GM12891 (cell line): ENCODE results near the gene CHMP1B.

Source experiments
- DNase-seq: peaks from one replicate; pipeline ENCODE4 v3.0.0; 2011; ENCODE audit warnings: low spot score; ENCODE audit not compliant: insufficient read length
- FAIRE-seq: peaks from 2 replicates; lab custom pipeline; 2011; peaks lifted over from hg19 to GRCh38; lab: Jason Lieb, UNC
- PAX5 ChIP-seq: IDR thresholded peaks from 2 replicates; pipeline ENCODE4 v1.6.1; 2011; ENCODE audit warnings: low read length, moderate library complexity, mild to moderate bottlenecking; ENCODE audit not compliant: insufficient read depth, severe bottlenecking
- POLR2A ChIP-seq: IDR thresholded peaks from 2 replicates; pipeline ENCODE4 v1.6.1; 2011; ENCODE audit warnings: low read depth, low read length, control low read depth
- POLR2AphosphoS5 ChIP-seq: IDR thresholded peaks from 2 replicates; pipeline ENCODE4 v1.6.1; 2011; ENCODE audit warnings: low read depth, low read length, control low read depth
- POU2F2 ChIP-seq: IDR thresholded peaks from 2 replicates; pipeline ENCODE4 v1.6.1; 2011; ENCODE audit warnings: low read depth, mild to moderate bottlenecking, control low read depth, low read length, moderate library complexity
- SPI1 ChIP-seq: IDR thresholded peaks from 2 replicates; pipeline ENCODE4 v1.6.1; 2011; ENCODE audit warnings: low read depth, low read length, control low read depth
- TAF1 ChIP-seq: IDR thresholded peaks from 2 replicates; pipeline ENCODE4 v1.6.1; 2011; ENCODE audit warnings: low read depth, low read length, control low read depth

Gene CHMP1B

DNA sequence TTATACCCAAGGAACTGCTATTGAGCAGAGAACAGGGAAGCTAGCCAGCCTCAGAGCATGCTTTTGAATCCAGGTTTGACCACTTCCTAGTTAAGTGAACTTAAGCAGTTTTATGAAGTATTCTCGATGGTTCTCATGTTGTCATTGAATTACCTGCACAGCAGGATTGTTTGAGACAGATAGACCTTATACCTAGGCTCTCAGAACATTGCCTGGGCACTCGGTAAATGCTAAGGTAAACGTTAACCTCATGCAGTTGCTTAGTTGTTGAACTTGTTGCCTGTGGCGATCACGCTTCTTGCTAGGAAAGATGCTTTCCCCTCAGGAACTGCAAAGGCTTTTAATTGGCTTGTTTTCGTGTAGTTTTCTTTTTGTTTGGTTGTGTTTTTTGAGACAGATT, 34.0 kb upstream of the CHMP1B start:
- TF ChIP-seq POU2F2 (no peak), POLR2A (no peak), PAX5 (no peak), SPI1 (no peak), POLR2AphosphoS5 (no peak), TAF1 (no peak)
- no peak for DNase-seq
- FAIRE-seq, result no peak

DNA sequence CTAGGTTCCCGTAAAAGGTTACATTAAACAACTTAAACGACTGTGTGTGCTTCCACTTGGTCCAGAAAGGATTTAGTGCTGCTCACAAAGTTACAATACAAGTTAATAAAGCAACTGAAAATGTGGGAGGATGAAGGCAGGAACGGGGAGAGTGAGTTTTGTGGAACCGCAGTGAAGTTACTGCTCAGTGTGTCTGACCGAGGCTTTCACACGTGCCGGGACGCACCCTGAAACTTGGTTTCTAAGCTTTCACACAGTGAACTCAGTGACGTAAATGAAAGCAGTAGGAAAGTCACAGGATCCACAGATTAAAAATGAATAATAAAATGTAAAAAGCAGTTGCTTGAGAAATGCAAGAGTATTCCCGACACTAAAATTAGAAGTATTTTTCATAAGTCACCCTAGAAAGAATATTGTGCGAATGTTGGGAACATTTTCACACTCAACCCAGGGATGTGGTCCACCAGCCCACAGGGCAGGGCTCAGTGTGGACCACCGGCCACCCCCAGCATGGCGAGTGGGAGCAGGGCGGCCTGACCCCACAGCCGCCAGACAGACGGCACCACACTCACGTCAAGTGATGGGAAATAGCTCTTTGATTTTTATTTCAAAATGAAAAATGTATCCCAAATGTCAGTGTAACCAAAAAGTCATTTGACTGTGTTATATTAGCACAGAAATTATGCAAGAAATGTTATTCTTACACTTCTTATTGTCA, 32.6 kb upstream of the CHMP1B start:
- DNase-seq (no peak), FAIRE-seq (no peak)
- TF ChIP-seq POLR2A, result no peak
- no peak for TF ChIP-seq POLR2AphosphoS5
- TF ChIP-seq POU2F2, result no peak
- TF ChIP-seq SPI1, result no peak
- no peak for TF ChIP-seq PAX5
- TF ChIP-seq TAF1, result no peak

DNA sequence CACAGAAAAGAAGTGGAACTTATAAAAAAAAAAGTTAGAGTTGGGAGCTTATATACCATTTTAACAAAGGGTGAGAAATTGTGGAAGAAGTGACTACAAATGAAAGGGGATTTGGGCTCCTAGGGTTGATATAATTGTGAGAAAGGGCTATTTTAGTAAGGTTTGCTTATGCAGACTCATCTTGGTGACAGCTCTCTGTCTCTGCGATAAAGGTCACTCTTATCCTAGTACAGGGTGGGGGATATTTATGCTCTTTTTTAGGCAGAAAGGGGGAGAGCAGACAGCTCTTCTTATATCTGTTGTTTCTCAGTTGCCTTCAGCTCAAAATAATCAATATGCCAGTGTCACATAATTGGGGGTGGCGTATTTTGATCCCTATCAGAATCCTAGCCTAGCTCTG, 31.3 kb upstream of the CHMP1B start:
- TF ChIP-seq POLR2AphosphoS5, result no peak
- no peak for TF ChIP-seq POU2F2
- TF ChIP-seq PAX5, result no peak
- TF ChIP-seq POLR2A, result no peak
- no peak for TF ChIP-seq TAF1
- no peak for TF ChIP-seq SPI1
- DNase-seq (no peak), FAIRE-seq (no peak)

DNA sequence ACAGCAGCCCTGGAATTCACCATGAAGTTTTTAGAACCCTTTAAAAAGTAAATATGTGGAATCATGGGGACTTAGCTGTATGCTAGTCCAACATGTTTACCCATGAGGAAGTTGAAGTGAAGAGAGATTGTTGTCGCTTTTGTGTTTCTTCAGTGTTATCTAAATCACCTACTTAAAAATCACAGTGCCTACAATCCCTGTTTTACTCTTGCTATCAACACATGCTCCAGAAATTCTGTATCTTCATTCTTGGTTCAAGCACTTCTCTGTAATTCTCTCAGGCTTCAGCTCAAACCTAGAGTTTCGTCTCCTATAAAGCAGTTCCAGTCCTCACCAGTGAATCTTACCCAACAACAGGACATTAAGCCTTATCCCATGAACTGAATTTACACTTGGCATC, 30.5 kb upstream of the CHMP1B start:
- no peak for TF ChIP-seq POLR2A
- TF ChIP-seq POLR2AphosphoS5, result no peak
- TF ChIP-seq POU2F2, result no peak
- TF ChIP-seq PAX5, result no peak
- TF ChIP-seq TAF1, result no peak
- no peak for TF ChIP-seq SPI1
- FAIRE-seq, result no peak
- DNase-seq, result no peak

DNA sequence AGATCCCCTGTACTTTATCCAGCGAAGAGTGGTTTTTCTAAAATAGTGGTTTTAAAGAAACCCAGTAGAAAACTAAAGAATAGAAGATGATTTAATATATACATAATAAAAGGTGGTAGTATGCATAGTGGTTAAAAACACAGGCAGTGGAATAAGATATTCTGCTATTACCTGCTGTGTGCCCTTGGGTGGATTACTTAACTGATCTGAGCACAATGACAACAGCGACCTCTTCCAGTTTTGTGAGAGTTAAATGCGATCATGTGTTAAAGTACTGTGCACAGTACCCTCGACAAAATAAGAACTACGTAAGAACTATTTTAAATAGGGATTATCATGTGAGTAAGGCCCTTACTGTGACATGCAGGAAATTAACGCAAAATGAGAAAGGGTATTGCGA, 30.0 kb upstream of the CHMP1B start:
- TF ChIP-seq POLR2A, result no peak
- no peak for TF ChIP-seq PAX5
- no peak for TF ChIP-seq POLR2AphosphoS5
- DNase-seq (no peak), FAIRE-seq (no peak)

DNA sequence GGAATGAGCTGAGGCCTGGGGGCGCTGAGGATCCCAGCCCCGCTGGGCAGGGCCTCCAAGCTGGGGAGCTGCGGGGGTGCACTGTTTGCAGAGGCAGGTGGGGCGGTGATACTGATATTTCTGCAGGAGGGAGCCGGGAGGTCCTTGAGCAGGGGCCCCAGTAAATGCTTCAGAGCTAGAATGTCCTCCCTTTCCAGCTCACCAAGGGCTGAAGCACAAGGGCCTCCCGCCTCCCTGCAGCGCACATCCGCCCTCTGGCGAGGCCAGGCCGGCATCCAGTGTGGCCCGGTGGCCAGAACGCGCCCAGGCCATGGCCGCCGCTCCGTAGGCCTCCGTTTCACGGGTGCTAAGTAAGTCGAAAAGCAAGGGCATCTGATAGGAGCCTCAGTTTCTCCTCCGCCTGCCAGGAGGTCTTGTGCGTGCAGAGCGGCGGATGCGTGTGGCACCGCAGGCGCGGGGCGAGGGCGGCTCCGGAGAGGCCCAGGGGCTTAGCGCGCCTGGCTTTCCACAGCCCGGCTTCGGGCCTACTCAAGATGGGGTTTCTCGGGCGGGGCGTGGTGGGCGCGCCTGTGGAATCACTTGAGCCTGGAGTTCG, 29.5 kb upstream of the CHMP1B start:
- DNase-seq, result no peak
- no peak for FAIRE-seq
- TF ChIP-seq POU2F2, result no peak
- TF ChIP-seq POLR2A, result no peak
- TF ChIP-seq TAF1, result no peak
- no peak for TF ChIP-seq POLR2AphosphoS5
- TF ChIP-seq SPI1, result no peak
- no peak for TF ChIP-seq PAX5

DNA sequence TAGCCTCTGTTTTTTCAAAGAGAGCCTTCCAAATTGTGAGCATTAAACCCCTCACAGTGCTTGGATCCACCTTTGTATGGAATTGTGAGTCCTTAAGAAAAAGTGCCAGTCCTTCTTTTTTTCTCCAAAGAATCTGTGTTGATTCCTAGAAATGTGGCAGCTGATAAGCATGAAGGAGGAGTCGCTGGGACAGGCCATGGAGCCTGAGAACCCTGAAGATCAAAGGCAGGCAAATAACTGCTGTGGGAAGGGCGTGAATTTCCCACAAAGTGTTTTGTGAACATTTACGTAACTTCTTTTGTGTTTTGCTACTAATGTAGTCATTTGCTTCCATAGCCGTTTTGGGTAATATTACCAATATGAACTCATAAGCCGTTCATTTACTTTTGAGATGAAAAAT, 27.7 kb upstream of the CHMP1B start:
- FAIRE-seq (no peak), DNase-seq (no peak)
- no peak for TF ChIP-seq POLR2A
- TF ChIP-seq TAF1, result no peak
- TF ChIP-seq PAX5, result no peak
- TF ChIP-seq SPI1, result no peak
- TF ChIP-seq POLR2AphosphoS5, result no peak
- TF ChIP-seq POU2F2, result no peak

DNA sequence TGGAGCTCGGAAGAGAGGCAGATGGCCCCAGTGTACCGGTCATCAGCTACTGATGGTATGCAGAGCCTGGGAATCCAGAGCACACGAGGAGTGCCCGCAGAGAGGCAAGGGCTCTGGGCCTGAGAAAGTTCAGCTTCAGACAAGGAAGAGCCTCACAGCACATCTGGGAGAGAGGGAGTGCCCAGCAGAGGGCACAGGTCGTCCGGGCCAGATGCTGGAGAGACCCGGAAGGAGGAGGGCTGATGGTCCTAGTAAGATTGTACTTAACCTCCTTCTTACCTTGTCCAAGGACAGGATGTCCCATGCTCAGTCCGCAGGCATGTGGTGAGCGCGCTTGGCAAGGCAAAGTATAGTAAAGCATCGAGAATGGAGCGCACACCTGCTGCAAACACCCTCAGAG, 24.4 kb upstream of the CHMP1B start:
- FAIRE-seq, result no peak
- TF ChIP-seq PAX5, result no peak
- TF ChIP-seq POLR2AphosphoS5, result no peak
- TF ChIP-seq POU2F2, result no peak
- TF ChIP-seq POLR2A, result no peak
- no peak for TF ChIP-seq SPI1
- TF ChIP-seq TAF1, result no peak
- no peak for DNase-seq

DNA sequence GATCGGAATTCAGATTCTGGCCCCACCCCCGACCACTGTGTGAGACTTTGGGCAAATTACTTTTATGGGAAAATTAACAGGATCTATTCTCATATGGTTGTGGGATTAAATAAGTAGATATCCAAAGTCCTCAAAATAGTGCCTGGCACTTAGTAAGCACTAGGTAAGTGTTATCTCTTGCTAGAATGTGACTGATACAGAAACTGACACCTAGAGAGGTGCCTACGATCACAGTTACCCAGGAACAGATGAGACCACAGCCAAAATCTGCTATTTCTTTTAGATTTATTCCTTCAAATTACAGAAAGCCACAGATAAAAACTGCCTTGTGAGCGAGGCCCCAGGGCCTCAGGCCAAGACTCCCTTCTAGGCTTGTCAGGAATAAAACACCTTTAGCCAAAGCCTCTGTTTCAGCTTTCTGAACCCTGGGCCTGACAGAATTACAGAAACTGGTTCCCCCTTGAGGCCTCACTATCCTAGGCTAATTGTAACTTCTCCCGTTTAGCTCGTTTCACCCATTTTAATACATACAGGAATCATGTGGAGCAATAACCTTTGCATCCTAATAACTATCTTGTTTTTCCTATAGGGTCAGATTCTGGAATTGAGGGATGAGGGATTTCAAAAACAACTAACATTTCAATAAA, 22.3 kb upstream of the CHMP1B start:
- FAIRE-seq (no peak), DNase-seq (no peak)

DNA sequence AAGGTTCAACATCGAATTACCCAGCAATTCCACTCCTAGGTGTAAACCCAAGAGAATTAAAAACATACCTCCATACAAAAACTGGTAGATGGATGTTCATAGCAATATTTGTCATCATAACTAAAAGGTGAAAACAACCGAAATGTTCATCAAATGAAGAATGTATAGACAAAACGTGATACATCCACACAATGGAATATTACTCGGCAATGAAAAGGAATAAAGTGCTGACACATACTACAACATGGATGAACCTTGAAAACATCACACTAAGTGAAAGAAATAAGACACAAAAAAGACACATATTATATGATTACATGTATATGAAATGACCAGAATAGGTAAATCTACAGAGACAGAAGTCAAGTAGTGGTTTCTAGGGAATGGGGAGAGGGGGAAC, 20.6 kb upstream of the CHMP1B start:
- no peak for DNase-seq
- FAIRE-seq, result no peak
- TF ChIP-seq POU2F2 (no peak), PAX5 (no peak), POLR2AphosphoS5 (no peak), POLR2A (no peak), TAF1 (no peak), SPI1 (no peak)

More for the DNA sequence above, 22.3 kb upstream of the CHMP1B start:
- no peak for TF ChIP-seq POLR2AphosphoS5
- TF ChIP-seq SPI1, result no peak
